HUDEP-2 (cell line): ENCODE measurements around the gene ARF1.

Source experiments
- DNase-seq, 76 experiments: peaks; one replicate each; lab custom pipeline; 2025; ENCODE audit not compliant: unreplicated experiment in 76 of 76; lab: John Stamatoyannopoulos, UW

ARF1 gene

DNA sequence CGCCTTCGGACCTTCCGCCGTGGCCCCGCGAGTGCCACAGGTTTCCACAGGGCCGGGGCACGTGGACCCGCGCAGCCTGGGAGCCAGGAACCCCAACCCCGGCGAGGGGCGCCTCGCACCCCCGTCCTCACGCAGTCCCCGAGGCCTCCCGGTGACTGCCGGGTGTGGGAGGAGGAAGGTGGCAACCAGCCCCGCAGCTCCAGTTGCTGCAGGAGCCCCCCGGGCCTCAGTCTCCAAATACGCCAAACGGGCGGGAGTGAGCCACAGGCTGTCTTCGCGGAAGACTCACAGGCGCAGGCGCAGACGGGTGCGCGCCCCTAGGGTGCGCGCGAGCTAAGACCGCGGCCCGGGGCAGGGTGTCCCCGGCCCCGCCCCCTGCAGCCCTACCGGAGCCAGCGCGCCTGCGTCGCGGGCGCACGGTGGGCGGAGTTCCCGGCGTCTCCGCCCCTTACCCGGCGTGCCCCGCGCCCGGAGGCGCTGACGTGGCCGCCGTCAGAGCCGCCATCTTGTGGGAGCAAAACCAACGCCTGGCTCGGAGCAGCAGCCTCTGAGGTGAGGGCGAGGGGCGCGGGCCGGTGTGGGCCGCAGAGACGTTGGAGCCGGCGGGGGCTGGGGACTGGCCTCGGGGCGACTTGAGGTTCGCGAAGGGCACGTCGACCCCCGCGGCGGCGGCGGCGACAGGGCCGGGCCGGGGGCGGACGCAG lies at the start of gene ARF1:
ARF1 (plus strand) TSS at position 495 of the 704 bp plus-strand sequence. CDS start 14,407 bp downstream, outside the sequence.
- DNase-seq, result peak in 72 of 76 experiments; percentile 41 to 93 (median 81)

GRCh38 chr1:228033376-228033775 lies 49.1 kb upstream of the ARF1 start:
- no peak for DNase-seq

DNA sequence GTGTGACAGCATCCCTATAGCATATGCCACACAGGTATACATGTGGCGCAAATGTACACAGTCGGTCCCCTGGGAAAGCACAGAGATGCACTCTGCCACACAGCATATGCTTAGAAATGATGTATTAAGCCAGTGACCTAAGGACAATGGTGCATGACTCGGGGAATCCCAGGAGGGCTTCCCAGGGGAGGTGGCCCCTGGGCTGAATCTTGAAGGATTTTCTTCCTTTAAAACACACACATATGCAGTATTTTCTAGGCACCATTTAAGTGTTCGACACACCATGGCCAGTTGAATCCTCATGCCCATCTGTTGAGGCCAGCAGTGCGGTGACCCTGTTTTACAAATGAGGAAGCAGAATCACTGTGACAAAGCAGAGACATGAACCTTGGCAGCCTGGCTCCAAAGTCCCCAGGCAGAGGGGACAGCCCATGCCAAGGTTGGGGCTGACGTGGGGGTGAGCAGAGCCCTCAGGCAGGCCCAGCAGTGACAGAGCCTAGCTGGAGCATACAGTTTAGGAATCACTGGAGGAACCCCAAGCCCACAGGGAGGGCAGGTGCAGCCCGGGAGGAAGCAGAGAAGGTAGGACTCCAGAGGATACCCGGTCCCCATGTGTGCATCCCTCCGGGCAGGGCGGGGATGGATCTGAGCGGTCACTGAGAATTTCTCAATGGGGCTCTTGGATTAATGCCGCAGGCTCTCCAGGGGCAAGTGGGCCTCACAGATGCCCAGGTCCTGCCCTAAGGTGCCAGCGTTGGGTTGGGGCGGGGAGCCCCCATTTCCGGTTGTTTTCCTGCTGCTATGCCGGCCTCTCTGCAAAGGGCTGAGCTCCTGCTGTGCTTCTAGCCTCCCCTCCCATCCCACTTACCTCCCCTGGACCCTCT lies 47.3 kb upstream of the ARF1 start:
- no peak for DNase-seq

DNA sequence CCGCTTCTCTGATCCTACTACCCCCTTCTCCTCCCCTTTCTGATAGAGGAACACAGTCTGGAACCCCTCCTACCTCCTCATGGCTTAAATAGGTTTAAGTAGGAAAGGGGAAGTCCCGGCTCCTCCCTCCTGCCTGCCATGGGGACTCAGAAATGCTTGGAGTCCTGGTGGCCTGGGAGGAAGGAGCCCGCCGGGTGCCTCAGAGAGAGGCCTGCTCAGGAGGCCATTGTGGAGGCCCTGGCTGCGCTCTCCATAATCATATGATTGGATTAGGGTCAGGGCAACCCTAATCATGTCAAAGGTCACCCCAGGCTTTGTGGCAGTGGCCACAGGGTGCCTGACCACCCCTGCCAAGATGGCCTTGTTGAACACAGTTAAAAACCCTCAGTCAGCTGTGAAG lies 46.7 kb upstream of the ARF1 start:
- no peak for DNase-seq

GRCh38 chr1:228036701-228037231 lies 45.7 kb upstream of the ARF1 start:
- DNase-seq, result no peak

GRCh38 chr1:228037401-228038386 lies 44.8 kb upstream of the ARF1 start:
- no peak for DNase-seq

DNA sequence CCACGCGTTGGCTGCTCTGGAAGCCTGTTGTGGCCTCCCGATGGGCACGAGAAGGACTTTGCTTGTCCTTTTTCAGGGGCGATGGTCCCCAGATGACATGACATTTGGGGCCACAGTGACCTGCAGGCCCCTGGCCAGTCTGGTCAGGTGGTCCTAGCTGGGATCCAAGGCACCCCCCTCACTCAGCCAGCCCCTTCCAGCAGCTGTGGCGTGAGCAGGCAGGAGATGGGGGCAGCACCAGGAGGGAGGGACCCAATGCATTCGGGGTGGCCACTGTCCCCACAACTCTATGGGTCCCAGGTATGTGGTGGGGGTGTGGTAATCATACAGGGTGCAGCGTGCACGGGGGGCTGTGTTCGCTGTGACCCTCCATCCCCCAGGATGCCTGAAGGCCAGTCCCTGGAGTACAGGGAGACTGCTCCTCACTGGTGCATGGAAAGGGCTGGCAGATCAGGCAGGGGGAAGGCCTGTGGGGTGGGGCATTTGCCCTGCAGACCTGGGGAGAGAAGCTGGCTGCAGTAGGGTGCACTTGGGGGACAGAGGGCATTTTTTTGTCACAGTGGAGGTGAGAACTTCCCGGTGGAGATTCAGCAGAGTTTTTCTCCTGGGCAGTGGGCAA lies 44.0 kb upstream of the ARF1 start:
- no peak for DNase-seq

- no peak for DNase-seq
Observed at GRCh38 chr1:228039006-228039903, 43.3 kb upstream of the ARF1 start.

GRCh38 chr1:228039986-228040385 lies 42.5 kb upstream of the ARF1 start:
- no peak for DNase-seq

GRCh38 chr1:228041316-228041715 lies 41.2 kb upstream of the ARF1 start:
- DNase-seq, result no peak

DNA sequence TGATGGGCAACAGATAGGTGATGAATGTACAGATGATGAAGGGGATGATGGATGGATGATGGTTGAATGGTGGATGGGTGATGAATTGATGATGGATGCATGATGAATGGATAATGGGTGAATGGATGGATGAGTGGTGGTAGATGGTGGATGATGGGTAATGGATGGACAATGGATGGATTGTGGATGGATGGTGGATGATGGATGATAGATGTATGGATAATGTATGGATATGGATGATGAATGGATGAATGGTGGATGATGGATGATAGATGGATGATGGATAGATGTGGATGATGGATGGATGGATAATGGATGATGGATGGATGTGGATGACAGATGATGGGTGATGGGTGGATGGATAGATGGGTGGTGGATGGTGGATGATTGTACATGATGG lies 40.0 kb upstream of the ARF1 start:
- DNase-seq, result no peak

GRCh38 chr1:228043281-228043848 lies 39.1 kb upstream of the ARF1 start:
- DNase-seq, result no peak

- DNase-seq, result no peak
Observed at GRCh38 chr1:228044961-228045360, 37.5 kb upstream of the ARF1 start.

GRCh38 chr1:228045405-228045804 lies 37.1 kb upstream of the ARF1 start:
- DNase-seq, result no peak

DNA sequence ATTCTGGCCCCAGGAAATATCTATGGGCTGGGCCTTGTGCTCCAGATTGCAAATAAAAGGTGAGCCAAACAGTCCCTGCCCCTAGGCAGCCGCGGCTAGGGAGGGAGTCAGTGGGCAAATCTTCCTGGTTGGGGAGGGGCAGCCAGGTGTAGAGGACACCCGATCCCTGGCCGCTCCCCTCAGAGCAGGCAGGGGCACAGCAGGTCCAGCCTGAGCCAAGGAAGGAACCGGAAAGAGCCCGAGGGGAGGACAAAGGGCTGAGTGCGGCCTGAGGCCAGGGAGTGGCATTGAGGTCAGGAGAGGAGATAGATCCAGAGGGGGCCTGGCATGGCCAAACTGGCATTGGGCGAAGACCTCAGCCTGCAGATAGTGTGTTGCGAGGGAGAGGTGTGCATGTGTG lies 36.6 kb upstream of the ARF1 start:
- no peak for DNase-seq

GRCh38 chr1:228046421-228047182 lies 35.9 kb upstream of the ARF1 start:
- DNase-seq, result no peak

GRCh38 chr1:228047183-228047466 lies 35.4 kb upstream of the ARF1 start:
- no peak for DNase-seq

GRCh38 chr1:228048120-228048519 lies 34.4 kb upstream of the ARF1 start:
- DNase-seq, result no peak
